Heart left ventricle (tissue), 16 donors: ENCODE data around the gene SLC4A2. TPM values are rescaled to one million over a fixed set of nuclear protein-coding genes. Genes with fewer than 3 reads are reported as not detected.
A peak's percentile ranks its signal among the peaks of the same experiment; 100 is the strongest.

Experiments
- ATAC-seq, 4 donors: fragments of 200-7000 bp; cut with Tn5 transposase; one replicate each; pipeline ENCODE4 v1.9.1; 2020 to 2022; ENCODE audit warnings: moderate library complexity in 4 of 4, mild to moderate bottlenecking in 3 of 4, moderate number of reproducible peaks in 1 of 4
- DNase-seq, 5 donors: peaks; one replicate each; pipeline ENCODE4 v3.0.0-alpha.2; 2020
- H3K27ac ChIP-seq, 12 donors: fragments of 200-600 bp; sonication (generic) in 4 of 12; one replicate each; pipeline versions ENCODE4 v1.5.0 to v1.8.0; 2016 to 2022; ENCODE audit warnings: mild to moderate bottlenecking in 2 of 12
- H3K27me3 ChIP-seq, 9 donors: fragments of 200-600 bp; sonication (generic) in 2 of 9; one replicate each; pipeline versions ENCODE4 v1.5.1 to v1.8.0; 2016 to 2022; ENCODE audit warnings: mild to moderate bottlenecking in 3 of 9
- H3K36me3 ChIP-seq, 9 donors: fragments of 200-600 bp; sonication (generic) in 2 of 9; one replicate each; pipeline versions ENCODE4 v1.5.0 to v1.8.0; 2018 to 2022; ENCODE audit warnings: mild to moderate bottlenecking in 2 of 9
- H3K4me1 ChIP-seq, 12 donors: fragments of 200-600 bp; sonication (generic) in 4 of 12; one replicate each; pipeline versions ENCODE4 v1.5.0 to v1.8.0; 2016 to 2022; ENCODE audit warnings: mild to moderate bottlenecking in 3 of 12
- H3K4me3 ChIP-seq, 12 donors: fragments of 200-600 bp; sonication (generic) in 4 of 12; one replicate each; pipeline versions ENCODE4 v1.5.0 to v1.8.0; 2017 to 2022; ENCODE audit warnings: mild to moderate bottlenecking in 9 of 12, moderate library complexity in 4 of 12
- H3K9me3 ChIP-seq, 12 donors: fragments of 200-600 bp; sonication (generic) in 4 of 12; one replicate each; pipeline versions ENCODE4 v1.5.0 to v1.8.0; 2016 to 2022; ENCODE audit warnings: mild to moderate bottlenecking in 1 of 12
- CTCF ChIP-seq, 12 donors: fragments of 200-600 bp; sonication (generic) in 4 of 12; IDR thresholded peaks; one replicate each; pipeline versions ENCODE4 v1.5.0 to v1.8.0; 2018 to 2022; ENCODE audit warnings: antibody characterized with exemption in 12 of 12, mild to moderate bottlenecking in 5 of 12
- POLR2A ChIP-seq, 2 donors: fragments of 450-650 bp; IDR thresholded peaks; one replicate each; pipeline ENCODE4 v1.6.1; 2017; ENCODE audit warnings: antibody characterized with exemption in 2 of 2, mild to moderate bottlenecking in 2 of 2, moderate library complexity in 2 of 2
- WGBS, 4 donors: extraction: QIAGEN DNeasy Blood & Tissue Kit in 2 of 4; methylation state at CpG; one replicate each; pipeline versions ENCODE4 v1.1.5 to v1.1.7; 2013 to 2018; 5-methylcytosine and 5-hydroxymethylcytosine counted together
- intact Hi-C, 10 donors: fragments of 100-400 bp; cut with DNase I; formaldehyde crosslinking; loops; one replicate each; pipeline versions ENCODE4 v1.11.1 to v1.14.2; 2022
- polyA plus RNA-seq, 2 donors: library from polyadenylated mRNA; stranded (reverse); fragments of 200-250 nt; gene quantifications; one replicate each; pipeline ENCODE4 v1.2.3, GENCODE V29; 2013
- total RNA-seq, 9 donors: library from RNA; depleted of rRNA in 2 of 9; stranded (reverse); fragments of >200 nt in 2 of 9; fragmentation: NEBNext Ultra II Directional in 3 of 9; extraction: Animal tissue kit (Norgen Biotek cat#: 25700) in 3 of 9; gene quantifications; one replicate each; pipeline versions ENCODE4 v1.1.0 to v1.2.4, GENCODE V29; 2016 to 2023
- donor health status: ischemic (EF 13 %, LVEDD 7.1; RV severe dilation, severe dysfunction).
- donor health status: healthy with polysubstance abuse.
- donor health status: DM: no; HTN: yes; CAD: no.
- donor health status: DM: no; HTN: no; CAD: no.
- donor health status: ischemic (EF 25% LVEDD 6.9; RV normal size, moderate dysfunction).
- donor health status: ischemic (EF 25% LVEDD 5.7; RV mildly dilated, moderate dysfunction).
- donor health status: healthy.
- donor health status: DM: yes; HTN: yes; CAD: no.
- donor health status: ischemic (EF 35%, LVEDD 5.7; RV mildly dilated, moderate dysfunction).
- donor health status: nonischemic (EF 11% LVEDD 7.7; RV severe dilation, severe dysfunction).
- donor health status: DM: yes; HTN: yes; CAD: no.
- donor health status: PGD.
- donor health status: ischemic (EF 29% LVEDD 5.4; RV normal size, mild dysfunction).
- donor health status: nonischemic (EF 23%, LVEDD 6.1; RV moderate dilation, normal function).

The SLC4A2 gene
- total and polyA plus RNA-seq, 11 donors = 44.1 to 113 (median 68.3) TPM

- no peaks in the 10 kb centered on the region for H3K27me3 ChIP-seq
- TF ChIP-seq CTCF (IDR thresholded peaks at IDR 0.05) = no peak
- no peak for TF ChIP-seq POLR2A (IDR thresholded peaks at IDR 0.05)
- 83 to 84% (median 83%) methylated on average over 28 to 30 of the region's 30 CpGs for WGBS, 4 donors
- H3K27ac ChIP-seq = no peak overlapping the region
- intact Hi-C loops = loop anchor here in 9 of 10 donors (2.0 to 10.0 kb wide), 6 partner anchors 121 to 186 kb away; partner anchors contain the start of gene SMARCD3 (in 7 of the 9)
- H3K4me3 ChIP-seq = no peak overlapping the region
- H3K36me3 ChIP-seq = peaks cover 0 to 73% (median 54%) of the 10 kb centered on the region in 9 donors
- no peaks in the 10 kb centered on the region for H3K9me3 ChIP-seq
- H3K4me1 ChIP-seq = peaks cover 0 to 30% (median 9%) of the 10 kb centered on the region in 12 donors
- no peak for ATAC-seq
- no peak for DNase-seq
Observed at GRCh38 chr7:151121380-151122170, 62.2 kb downstream of the SLC4A2 start.

- Histone ChIP-seq H3K27me3 (no peaks in the 10 kb centered on the region), H3K4me3 (no peak overlapping the region), H3K36me3 (peaks cover 0 to 75% (median 54%) of the 10 kb centered on the region in 9 donors), H3K9me3 (no peaks in the 10 kb centered on the region), H3K4me1 (peaks cover 0 to 32% (median 9%) of the 10 kb centered on the region in 12 donors), H3K27ac (no peak overlapping the region)
- peak in 3 of 4 donors; percentile 16 to 48 (median 26) for ATAC-seq
- WGBS, 4 donors = 75 to 88% (median 85%) methylated on average over 24 of the region's 24 CpGs
- no peak for DNase-seq
- intact Hi-C loops = loop anchor here in 9 of 10 donors (2.0 to 10.0 kb wide), 6 partner anchors 120 to 185 kb away; partner anchors contain the start of gene SMARCD3 (in 7 of the 9)
- TF ChIP-seq POLR2A (IDR thresholded peaks at IDR 0.05) (no peak), CTCF (IDR thresholded peaks at IDR 0.05) (peak in 6 of 12 donors; percentile 7 to 28 (median 13))
Observed at GRCh38 chr7:151122276-151122675, 62.9 kb downstream of the SLC4A2 start.

- H3K4me3 ChIP-seq = no peak overlapping the region
- no peaks in the 10 kb centered on the region for H3K9me3 ChIP-seq
- H3K4me1 ChIP-seq = peaks cover 0 to 32% (median 9%) of the 10 kb centered on the region in 12 donors
- TF ChIP-seq POLR2A (IDR thresholded peaks at IDR 0.05) (no peak), CTCF (IDR thresholded peaks at IDR 0.05) (no peak)
- intact Hi-C loops = loop anchor here in 9 of 10 donors (2.0 to 10.0 kb wide), 6 partner anchors 120 to 185 kb away; partner anchors contain the start of gene SMARCD3 (in 7 of the 9)
- 88 to 95% (median 91%) methylated on average over 25 to 29 of the region's 29 CpGs for WGBS, 4 donors
- peaks cover 0 to 76% (median 52%) of the 10 kb centered on the region in 9 donors for H3K36me3 ChIP-seq
- DNase-seq = no peak
- no peaks in the 10 kb centered on the region for H3K27me3 ChIP-seq
- H3K27ac ChIP-seq = no peak overlapping the region
- ATAC-seq = no peak
Observed at GRCh38 chr7:151122796-151123157, 63.4 kb downstream of the SLC4A2 start.

GRCh38 chr7:151123158-151123821 lies 63.9 kb downstream of the SLC4A2 start:
- ATAC-seq (no peak), DNase-seq (no peak)
- Histone ChIP-seq H3K4me3 (no peak overlapping the region), H3K4me1 (peaks cover 0 to 32% (median 9%) of the 10 kb centered on the region in 12 donors), H3K36me3 (peaks cover 0 to 76% (median 47%) of the 10 kb centered on the region in 9 donors), H3K27me3 (no peaks in the 10 kb centered on the region), H3K27ac (no peak overlapping the region), H3K9me3 (no peaks in the 10 kb centered on the region)
- WGBS, 4 donors = 88 to 92% (median 90%) methylated on average over 50 of the region's 50 CpGs
- TF ChIP-seq CTCF (IDR thresholded peaks at IDR 0.05) (no peak), POLR2A (IDR thresholded peaks at IDR 0.05) (no peak)
- intact Hi-C loops = loop anchor here in 9 of 10 donors (2.0 to 10.0 kb wide), 6 partner anchors 119 to 184 kb away; partner anchors contain the start of gene SMARCD3 (in 7 of the 9)
